C4-2B (cell line): ENCODE data around the gene SRRD.

ENCODE experiments used
- CTCF ChIP-seq: fragments of 450-650 bp; conservative IDR thresholded peaks from 2 replicates; pipeline ENCODE4 v1.5.1; 2017; ENCODE audit warnings: mild to moderate bottlenecking
- ZFX ChIP-seq: fragments of 450-650 bp; IDR thresholded peaks from 2 replicates; pipeline ENCODE4 v1.6.1; 2017

- TF ChIP-seq CTCF (no peak), ZFX (no peak)
These were observed 35.3 kb upstream of the SRRD start for GRCh38 chr22:26448334-26448733.
